Activated naive CD8-positive, alpha-beta T cell treated with anti-CD3 and anti-CD28 coated beads, Interleukin-2, amount 50 U/mL, for 24 hours (primary cell): Measurements from ENCODE around the gene ZFYVE1.
A peak's percentile ranks its signal among the peaks of the same experiment; 100 is the strongest.
"Not testable (repeated sequence)": the region's sequence is repeated elsewhere in the genome, so short reads cannot be mapped to it uniquely, and the experiment has no call there.

Experiments used
- ATAC-seq: fragments of 150-1000 bp; cut with Tn5 transposase; one replicate; pipeline ENCODE4 v1.10.0; 2021
- DNase-seq: peaks from one replicate; pipeline ENCODE4 v3.0.0; 2021
- H3K27ac Mint-ChIP-seq: one replicate; pipeline ENCODE4 v1.8.0; 2021; ENCODE audit warnings: mild to moderate bottlenecking, mixed read lengths
- H3K27me3 Mint-ChIP-seq: one replicate; pipeline ENCODE4 v1.8.0; 2021; ENCODE audit warnings: mixed read lengths
- H3K36me3 Mint-ChIP-seq: one replicate; pipeline ENCODE4 v1.8.0; 2021; ENCODE audit warnings: low read depth, mixed read lengths
- H3K4me1 Mint-ChIP-seq: one replicate; pipeline ENCODE4 v1.8.0; 2021; ENCODE audit warnings: mixed read lengths
- H3K4me3 Mint-ChIP-seq: one replicate; pipeline ENCODE4 v1.8.0; 2021; ENCODE audit warnings: mild to moderate bottlenecking, moderate library complexity, mixed read lengths
- H3K9me3 Mint-ChIP-seq: one replicate; pipeline ENCODE4 v1.8.0; 2021; ENCODE audit warnings: mixed read lengths

Gene ZFYVE1

DNA sequence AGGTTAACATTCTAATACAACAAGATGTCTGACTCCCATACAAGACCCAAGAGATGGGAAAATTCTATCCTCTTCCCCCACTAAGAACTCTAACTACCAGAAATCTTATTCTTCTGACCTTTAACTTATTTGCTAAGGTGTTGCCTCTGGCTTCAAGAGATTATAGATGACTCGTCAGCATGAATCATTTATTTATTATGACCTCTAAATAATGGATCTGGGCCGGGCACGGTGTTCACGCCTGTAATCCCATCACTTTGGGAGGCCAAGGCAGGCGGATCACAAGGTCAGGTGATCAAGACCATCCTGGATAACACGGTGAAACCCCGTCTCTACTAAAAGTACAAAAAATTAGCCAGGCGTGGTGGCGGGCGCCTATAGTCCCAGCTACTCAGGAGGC lies 10.9 kb downstream of the ZFYVE1 start:
- DNase-seq, H3K27ac Mint-ChIP-seq, H3K9me3 Mint-ChIP-seq, H3K4me3 Mint-ChIP-seq, H3K27me3 Mint-ChIP-seq, ATAC-seq: not testable (repeated sequence)
- H3K4me1 Mint-ChIP-seq = peaks cover 23% of the 10 kb centered on the region
- peaks cover 18% of the 10 kb centered on the region for H3K36me3 Mint-ChIP-seq

DNA sequence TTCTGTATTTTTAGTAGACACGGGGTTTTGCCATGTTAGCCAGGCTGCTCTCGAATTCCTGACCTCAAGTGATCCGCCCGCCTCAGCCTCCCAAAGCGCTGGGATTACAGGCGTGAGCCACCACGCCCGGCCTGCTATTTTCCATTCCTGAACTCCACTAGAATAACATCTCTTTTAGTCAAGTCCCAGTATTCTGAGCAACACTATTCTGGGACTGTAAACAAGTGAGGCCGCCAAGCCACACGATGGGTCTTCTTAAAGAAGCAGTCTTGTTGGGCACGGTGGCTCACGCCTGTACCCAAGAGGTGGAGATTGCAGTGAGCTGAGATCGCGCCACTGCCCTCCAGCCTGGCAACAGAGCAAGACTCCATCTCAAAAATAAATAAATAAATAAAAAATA lies 11.4 kb downstream of the ZFYVE1 start:
- peaks cover 18% of the 10 kb centered on the region for H3K36me3 Mint-ChIP-seq
- DNase-seq, H3K4me3 Mint-ChIP-seq, H3K9me3 Mint-ChIP-seq, H3K27me3 Mint-ChIP-seq, H3K27ac Mint-ChIP-seq, ATAC-seq: not testable (repeated sequence)
- H3K4me1 Mint-ChIP-seq = peaks cover 23% of the 10 kb centered on the region

DNA sequence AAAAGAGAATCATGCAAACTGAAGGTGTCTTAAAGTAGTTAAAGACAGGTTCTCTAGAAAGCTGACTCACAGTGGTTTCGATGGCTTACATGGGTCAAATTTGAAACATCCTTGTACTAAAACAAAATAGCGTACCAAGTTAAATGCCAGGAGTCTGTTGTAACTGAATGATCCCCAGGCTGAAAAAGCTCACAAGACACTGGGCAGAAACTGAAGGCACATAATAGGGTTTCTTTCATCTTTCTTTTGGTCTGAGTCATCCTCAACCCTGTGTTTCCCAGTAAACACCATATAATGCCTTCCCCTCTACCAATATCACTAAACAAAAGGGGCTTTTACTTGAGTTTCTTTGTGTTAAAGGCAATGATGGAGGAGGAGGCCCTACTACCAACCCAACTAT lies 12.8 kb downstream of the ZFYVE1 start:
- peak overlapping the region; percentile 7 for H3K27ac Mint-ChIP-seq

DNA sequence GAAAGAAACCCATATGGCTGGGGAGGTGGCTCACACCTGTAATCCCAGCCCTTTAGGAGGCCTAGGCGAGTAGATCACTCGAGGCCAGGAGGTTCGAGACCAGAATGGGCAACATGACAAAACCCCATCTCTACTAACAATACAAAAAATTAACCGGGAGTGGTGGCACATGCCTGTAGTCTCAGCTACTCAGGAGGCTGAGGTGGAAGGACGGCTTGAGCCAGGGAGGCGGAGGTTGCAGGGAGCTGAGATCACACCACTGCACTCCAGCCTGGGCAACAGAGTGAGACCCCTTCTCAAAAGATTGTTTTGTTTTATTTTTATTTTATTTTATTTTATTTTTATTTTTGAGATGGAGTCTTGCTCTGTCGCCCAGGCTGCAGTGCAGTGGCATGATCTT lies 15.7 kb downstream of the ZFYVE1 start:
- DNase-seq, H3K27ac Mint-ChIP-seq, H3K9me3 Mint-ChIP-seq, ATAC-seq, H3K27me3 Mint-ChIP-seq, H3K4me3 Mint-ChIP-seq: not testable (repeated sequence)
- H3K36me3 Mint-ChIP-seq = peaks cover 21% of the 10 kb centered on the region
- peaks cover 21% of the 10 kb centered on the region for H3K4me1 Mint-ChIP-seq

More for the DNA sequence above, 12.8 kb downstream of the ZFYVE1 start:
- H3K4me3 Mint-ChIP-seq = no peak overlapping the region
- no peaks in the 10 kb centered on the region for H3K9me3 Mint-ChIP-seq
- DNase-seq (no peak), ATAC-seq (peak; percentile 90)
- peaks cover 21% of the 10 kb centered on the region for H3K36me3 Mint-ChIP-seq
- peaks cover 23% of the 10 kb centered on the region for H3K4me1 Mint-ChIP-seq
- H3K27me3 Mint-ChIP-seq = no peaks in the 10 kb centered on the region

DNA sequence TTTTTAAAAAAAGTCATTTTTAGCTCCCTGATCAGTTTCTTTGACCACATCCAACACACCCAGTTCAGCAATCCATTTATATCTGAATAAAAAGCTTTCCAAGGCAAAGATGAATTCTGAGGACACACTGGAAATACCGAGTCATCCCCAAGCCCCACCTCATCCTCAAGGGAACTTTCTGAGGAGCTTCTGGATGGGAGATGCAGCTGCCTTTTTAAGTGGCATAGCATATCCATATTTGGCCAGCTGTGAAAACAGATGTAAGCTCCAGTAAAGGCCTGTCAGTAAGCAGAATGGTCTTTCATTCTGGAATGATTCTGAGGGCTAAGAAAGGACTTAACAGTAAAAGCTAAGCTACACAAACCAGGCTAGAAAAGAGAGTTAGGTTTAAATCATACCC lies 18.4 kb downstream of the ZFYVE1 start:
- no peak overlapping the region for H3K4me3 Mint-ChIP-seq
- H3K9me3 Mint-ChIP-seq = no peaks in the 10 kb centered on the region
- no peak overlapping the region for H3K27ac Mint-ChIP-seq
- no peaks in the 10 kb centered on the region for H3K27me3 Mint-ChIP-seq
- ATAC-seq = no peak
- H3K36me3 Mint-ChIP-seq = peaks cover 10% of the 10 kb centered on the region
- H3K4me1 Mint-ChIP-seq = peaks cover 1% of the 10 kb centered on the region
- no peak for DNase-seq

DNA sequence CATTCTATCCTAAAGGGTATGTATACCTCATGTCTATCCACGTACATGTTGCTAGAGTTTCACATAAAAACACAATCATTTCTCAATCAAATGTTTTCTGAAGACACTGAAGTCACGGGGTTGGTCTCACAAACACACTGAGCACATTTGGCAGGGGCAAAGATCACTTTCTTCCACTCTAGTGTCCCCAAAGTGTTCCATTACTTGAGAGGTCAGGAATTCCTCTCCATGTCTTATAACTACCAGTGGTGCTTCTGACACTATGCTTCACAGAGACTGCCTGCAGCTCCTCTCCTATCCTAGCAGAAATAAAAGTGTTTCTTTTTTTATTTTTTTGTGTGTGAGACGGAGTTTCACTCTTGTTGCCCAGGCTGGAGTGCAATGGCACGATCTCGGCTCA lies 19.1 kb downstream of the ZFYVE1 start:
- Mint-ChIP-seq H3K27me3 (no peaks in the 10 kb centered on the region), H3K4me1 (no peaks in the 10 kb centered on the region), H3K9me3 (no peaks in the 10 kb centered on the region), H3K36me3 (peaks cover 10% of the 10 kb centered on the region), H3K27ac (no peak overlapping the region), H3K4me3 (no peak overlapping the region)
- ATAC-seq = no peak
- no peak for DNase-seq

DNA sequence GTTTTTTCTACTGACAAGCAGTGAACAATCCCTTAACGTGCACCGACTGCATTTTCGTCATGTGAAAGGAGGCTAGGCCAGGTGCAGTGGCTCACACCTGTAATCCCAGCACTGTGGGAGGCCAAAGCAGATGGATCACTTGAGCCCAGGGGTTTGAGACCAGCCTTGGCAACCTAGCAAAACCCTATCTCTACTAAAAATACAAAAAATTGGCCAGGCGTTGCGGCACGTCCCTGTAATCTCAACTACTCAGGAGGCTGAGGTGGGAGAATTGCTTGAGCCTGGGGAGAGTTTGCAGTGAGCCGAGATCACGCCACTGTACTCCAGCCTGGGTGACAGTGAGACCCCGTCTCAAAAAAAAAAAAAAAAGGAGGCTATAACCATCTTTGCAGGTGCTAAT lies 22.3 kb downstream of the ZFYVE1 start:
- not testable (repeated sequence) for ATAC-seq, H3K27ac Mint-ChIP-seq, H3K9me3 Mint-ChIP-seq, H3K4me3 Mint-ChIP-seq, DNase-seq, H3K27me3 Mint-ChIP-seq, H3K36me3 Mint-ChIP-seq, H3K4me1 Mint-ChIP-seq

DNA sequence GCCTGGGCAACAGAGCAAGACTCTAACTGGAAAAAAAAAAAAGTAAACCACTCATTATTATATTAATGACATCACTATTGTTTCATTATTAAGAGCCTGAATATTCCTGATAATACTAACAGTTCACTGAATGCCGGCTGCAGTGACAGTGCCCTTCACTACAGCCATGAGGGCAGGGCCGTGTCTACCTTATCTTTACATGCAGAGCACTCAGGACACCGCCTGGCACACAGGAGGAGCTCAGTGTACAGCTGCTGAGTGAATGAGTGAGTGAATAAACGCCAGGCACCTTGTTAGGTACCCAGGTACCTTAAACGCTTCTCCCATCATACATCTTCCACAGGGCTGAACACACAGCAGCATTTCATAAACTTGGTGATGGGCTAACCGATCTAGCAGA lies 23.2 kb downstream of the ZFYVE1 start:
- DNase-seq (no peak), ATAC-seq (no peak)
- Mint-ChIP-seq H3K27me3 (no peaks in the 10 kb centered on the region), H3K27ac (no peak overlapping the region), H3K36me3 (no peaks in the 10 kb centered on the region), H3K4me1 (peaks cover 3% of the 10 kb centered on the region), H3K9me3 (no peaks in the 10 kb centered on the region), H3K4me3 (no peak overlapping the region)

DNA sequence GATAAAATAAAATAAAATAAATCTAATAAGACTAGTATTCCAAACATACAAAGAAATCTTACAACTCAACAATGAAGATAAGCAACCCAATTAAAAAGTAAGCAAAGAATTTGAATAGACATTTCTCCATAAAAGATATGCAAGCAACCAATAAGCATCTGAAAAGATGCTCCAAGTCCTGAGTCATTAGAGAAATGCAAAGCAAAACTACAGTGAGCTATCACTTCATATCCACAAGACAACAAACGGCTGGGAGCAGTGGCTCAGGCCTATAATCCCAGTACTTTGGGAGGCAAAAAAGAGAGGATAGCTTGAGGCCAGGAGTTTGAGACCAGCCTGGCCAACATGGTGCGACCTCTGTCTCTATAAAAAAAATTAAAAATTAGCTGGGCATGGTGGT lies 26.8 kb downstream of the ZFYVE1 start:
- Mint-ChIP-seq H3K9me3 (no peaks in the 10 kb centered on the region), H3K4me1 (peaks cover 3% of the 10 kb centered on the region), H3K4me3 (no peak overlapping the region), H3K27me3 (no peaks in the 10 kb centered on the region), H3K27ac (no peak overlapping the region), H3K36me3 (peaks cover 19% of the 10 kb centered on the region)
- ATAC-seq = no peak
- DNase-seq = no peak

DNA sequence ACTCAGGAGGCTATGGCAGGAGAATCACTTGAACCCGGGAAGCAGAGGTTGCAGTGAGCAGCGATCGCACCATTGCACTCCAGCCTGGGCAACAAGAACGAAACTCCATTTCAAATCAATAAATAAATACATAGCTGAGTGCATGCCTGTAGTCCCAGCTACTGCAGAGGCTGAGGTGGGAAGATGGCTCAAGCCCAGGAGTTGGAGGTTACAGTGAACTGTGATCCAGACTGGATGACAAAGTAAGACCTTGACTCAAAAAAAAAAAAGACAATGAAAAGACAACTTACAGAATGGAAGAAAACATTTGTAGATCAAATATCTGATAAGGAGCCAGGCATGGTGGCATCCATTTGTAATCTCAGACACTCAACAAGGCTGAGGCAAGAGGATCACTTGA lies 27.6 kb downstream of the ZFYVE1 start:
- no peak overlapping the region for H3K27ac Mint-ChIP-seq
- H3K36me3 Mint-ChIP-seq = peaks cover 19% of the 10 kb centered on the region
- ATAC-seq (no peak), DNase-seq (no peak)
- peaks cover 3% of the 10 kb centered on the region for H3K4me1 Mint-ChIP-seq
- H3K27me3 Mint-ChIP-seq = no peaks in the 10 kb centered on the region
- H3K9me3 Mint-ChIP-seq = no peaks in the 10 kb centered on the region
- no peak overlapping the region for H3K4me3 Mint-ChIP-seq

DNA sequence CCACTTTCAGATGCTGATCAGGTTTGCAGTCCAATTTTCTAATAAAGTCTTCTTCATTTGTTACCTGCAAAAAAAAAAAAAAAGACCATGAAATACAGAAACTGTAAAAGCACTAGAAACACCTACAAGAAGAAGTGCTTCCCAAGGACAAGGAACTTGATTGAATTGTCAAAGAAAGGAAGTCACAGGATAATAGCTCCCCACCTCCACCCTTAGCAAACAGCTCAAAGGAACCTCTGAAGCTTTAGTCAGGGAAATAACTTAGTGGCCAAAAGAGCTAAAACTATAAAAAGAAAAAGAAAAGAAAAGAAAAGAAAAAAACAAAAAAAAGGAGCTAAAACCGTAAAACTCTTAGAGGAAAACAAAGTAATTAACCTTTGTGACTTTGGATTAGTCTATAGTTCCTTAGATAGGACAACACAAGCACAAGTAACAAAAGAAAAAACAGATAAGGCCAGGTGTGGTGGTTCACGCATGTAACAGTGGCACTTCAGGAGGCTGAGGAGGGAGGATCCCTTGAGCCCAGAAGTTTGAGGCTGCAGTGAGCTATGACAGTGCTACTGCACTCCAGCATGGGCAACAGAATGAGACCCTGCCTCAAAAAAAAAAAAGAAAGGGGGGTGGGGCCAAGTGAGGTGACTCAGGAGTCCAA lies 28.5 kb downstream of the ZFYVE1 start:
- no peak for ATAC-seq
- no peak overlapping the region for H3K27ac Mint-ChIP-seq
- no peaks in the 10 kb centered on the region for H3K9me3 Mint-ChIP-seq
- peaks cover 21% of the 10 kb centered on the region for H3K36me3 Mint-ChIP-seq
- no peak for DNase-seq
- H3K27me3 Mint-ChIP-seq = no peaks in the 10 kb centered on the region
- peaks cover 3% of the 10 kb centered on the region for H3K4me1 Mint-ChIP-seq
- H3K4me3 Mint-ChIP-seq = no peak overlapping the region

DNA sequence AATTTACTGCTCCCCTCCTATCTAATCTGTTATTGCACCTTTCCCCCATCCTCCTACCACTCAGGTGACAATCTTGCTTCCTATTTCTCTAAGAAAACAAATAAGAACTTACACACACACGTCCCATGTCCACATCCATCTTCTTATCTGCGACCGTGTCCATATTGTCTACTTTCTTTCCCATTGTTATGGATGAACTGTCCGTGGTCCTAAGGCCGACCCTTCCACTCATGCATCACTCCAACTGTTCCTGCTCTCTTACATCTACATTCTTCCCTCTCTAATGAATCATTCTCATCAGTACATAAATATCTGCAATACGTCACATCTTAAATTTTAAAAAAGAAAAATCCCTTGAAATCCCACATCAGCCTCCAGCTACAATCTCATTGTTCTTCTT lies 30.0 kb downstream of the ZFYVE1 start:
- DNase-seq (no peak), ATAC-seq (no peak)
- Mint-ChIP-seq H3K27ac (no peak overlapping the region), H3K9me3 (no peaks in the 10 kb centered on the region), H3K4me3 (no peak overlapping the region), H3K4me1 (peaks cover 2% of the 10 kb centered on the region), H3K36me3 (peaks cover 21% of the 10 kb centered on the region), H3K27me3 (no peaks in the 10 kb centered on the region)

DNA sequence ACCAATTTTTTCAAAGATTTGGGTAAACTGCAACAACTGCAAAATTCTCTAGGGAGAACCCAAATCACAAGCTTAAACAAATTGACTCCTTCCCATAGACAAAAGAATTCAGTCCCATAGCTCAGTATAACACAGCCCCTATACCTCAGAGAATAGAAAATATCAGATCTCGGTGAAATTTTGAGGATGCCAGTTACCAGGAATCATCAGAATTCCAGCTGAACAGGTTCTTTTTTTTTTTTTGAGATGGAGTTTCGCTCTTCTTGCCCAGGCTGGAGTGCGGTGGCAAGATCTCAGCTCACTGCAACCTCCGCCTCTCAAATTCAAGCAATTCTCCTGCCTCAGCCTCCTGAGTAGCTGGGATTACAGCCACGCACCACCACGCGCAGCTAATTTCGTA lies 36.7 kb downstream of the ZFYVE1 start:
- Mint-ChIP-seq H3K27ac (no peak overlapping the region), H3K4me3 (no peak overlapping the region), H3K36me3 (peaks cover 12% of the 10 kb centered on the region), H3K27me3 (no peaks in the 10 kb centered on the region), H3K4me1 (no peaks in the 10 kb centered on the region), H3K9me3 (no peaks in the 10 kb centered on the region)
- ATAC-seq (no peak), DNase-seq (no peak)

DNA sequence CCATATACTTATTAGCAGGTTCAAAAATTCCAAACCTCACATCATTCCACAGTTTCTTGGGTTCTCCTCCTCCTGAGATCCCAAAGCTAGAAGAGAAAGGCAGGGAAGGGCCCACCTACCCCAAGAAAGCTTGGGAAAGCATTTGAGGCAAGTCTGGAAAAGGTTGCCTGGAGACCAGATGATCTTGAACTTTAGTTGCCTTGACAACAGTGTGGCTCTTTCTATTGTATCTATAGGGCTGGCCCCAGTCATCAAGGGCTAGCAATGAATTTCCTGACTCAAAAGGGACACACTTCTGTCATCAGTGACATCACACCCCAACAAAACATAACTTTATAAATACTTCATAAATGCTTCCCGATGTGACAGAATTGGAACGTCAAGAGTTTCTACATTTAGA lies 40.0 kb downstream of the ZFYVE1 start:
- H3K27me3 Mint-ChIP-seq = no peaks in the 10 kb centered on the region
- no peak overlapping the region for H3K4me3 Mint-ChIP-seq
- no peaks in the 10 kb centered on the region for H3K9me3 Mint-ChIP-seq
- no peak for ATAC-seq
- peaks cover 31% of the 10 kb centered on the region for H3K36me3 Mint-ChIP-seq
- no peaks in the 10 kb centered on the region for H3K4me1 Mint-ChIP-seq
- H3K27ac Mint-ChIP-seq = no peak overlapping the region
- DNase-seq = no peak

DNA sequence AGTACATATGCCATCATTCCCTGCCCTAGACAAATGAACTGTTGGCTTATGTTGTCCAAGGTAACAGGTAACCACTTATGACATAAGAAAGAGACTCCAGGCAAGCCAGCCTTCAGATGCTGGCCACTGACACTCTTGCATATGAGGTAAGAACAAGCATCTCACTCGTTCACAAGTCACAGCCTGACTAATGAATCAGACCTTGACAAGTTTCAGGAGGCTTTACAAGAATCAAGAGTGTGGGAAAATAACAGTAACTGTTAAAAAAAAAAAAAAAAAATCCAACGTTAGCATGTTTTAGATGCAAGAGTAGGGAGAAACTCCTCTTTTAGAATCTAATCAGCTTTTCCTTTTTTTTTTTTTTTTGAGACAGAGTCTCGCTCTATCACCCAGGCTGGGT lies 40.7 kb downstream of the ZFYVE1 start:
- Mint-ChIP-seq H3K36me3 (peaks cover 31% of the 10 kb centered on the region), H3K4me1 (no peaks in the 10 kb centered on the region), H3K27me3 (no peaks in the 10 kb centered on the region), H3K9me3 (no peaks in the 10 kb centered on the region), H3K27ac (no peak overlapping the region), H3K4me3 (no peak overlapping the region)
- ATAC-seq = no peak
- no peak for DNase-seq

DNA sequence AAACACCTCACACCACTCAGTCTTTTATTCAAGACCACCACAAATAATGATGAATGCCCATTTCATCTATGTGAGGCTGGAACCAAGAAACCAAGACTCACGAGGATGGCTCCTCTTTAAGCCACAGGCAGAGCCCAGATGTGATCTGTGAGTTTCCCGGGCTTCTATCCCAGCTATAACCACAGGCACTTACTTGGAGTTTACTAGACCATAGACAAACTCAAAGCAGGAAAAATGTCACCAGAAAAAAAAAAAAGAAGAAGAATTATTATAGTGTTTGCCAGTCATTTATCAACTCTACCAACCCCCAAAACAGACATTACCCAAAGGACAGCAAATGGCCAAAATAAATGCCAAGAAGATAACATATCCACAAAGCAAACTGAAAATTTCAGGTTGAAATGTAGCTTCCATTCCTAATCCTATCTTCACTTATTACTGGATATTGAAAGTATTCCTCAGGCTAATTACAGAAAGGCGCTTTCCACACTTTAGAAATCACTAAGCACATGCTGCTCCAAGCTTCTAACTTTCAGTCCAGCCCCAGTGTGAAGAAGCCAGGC lies 44.7 kb downstream of the ZFYVE1 start:
- no peak for DNase-seq
- no peak overlapping the region for H3K27ac Mint-ChIP-seq
- ATAC-seq = no peak
- H3K4me3 Mint-ChIP-seq = no peak overlapping the region
- no peaks in the 10 kb centered on the region for H3K9me3 Mint-ChIP-seq
- peaks cover 36% of the 10 kb centered on the region for H3K36me3 Mint-ChIP-seq
- H3K4me1 Mint-ChIP-seq = no peaks in the 10 kb centered on the region
- no peaks in the 10 kb centered on the region for H3K27me3 Mint-ChIP-seq
